Ovary (tissue), 9 donors: ENCODE data around the gene PFKFB1. TPM values are rescaled to one million over a fixed set of nuclear protein-coding genes. Genes with fewer than 3 reads are reported as not detected.

Experiments used
- DNase-seq, 5 donors: peaks; one replicate each; pipeline ENCODE4 v3.0.0-alpha.2; 2019 to 2020
- H3K27ac ChIP-seq, 2 donors: fragments of 200-600 bp; one replicate each; pipeline versions ENCODE4 v1.5.1 to v1.8.0; 2019 to 2022
- H3K27me3 ChIP-seq: fragments of 200-600 bp; one replicate; pipeline ENCODE4 v1.8.0; 2022
- H3K36me3 ChIP-seq: fragments of 200-600 bp; sonication (generic); one replicate; pipeline ENCODE4 v1.5.1; 2019
- H3K4me1 ChIP-seq: one replicate; pipeline ENCODE4 v1.8.1; 2013; ENCODE audit warnings: mild to moderate bottlenecking, moderate library complexity; ENCODE audit not compliant: insufficient read depth
- H3K4me3 ChIP-seq: fragments of 200-600 bp; sonication (generic); one replicate; pipeline ENCODE4 v1.5.1; 2017
- H3K9me3 ChIP-seq, 2 donors: fragments of 200-600 bp in 1 of 2; sonication (generic) in 1 of 2; one replicate each; pipeline versions ENCODE4 v1.5.1 to v1.8.1; 2013 to 2019; ENCODE audit warnings: mild to moderate bottlenecking in 1 of 2, moderate library complexity in 1 of 2
- EP300 ChIP-seq: sonication (generic); formaldehyde crosslinking; IDR thresholded peaks from one replicate; pipeline ENCODE4 v1.6.1; 2017; ENCODE audit warnings: antibody characterized with exemption
- POLR2A ChIP-seq: fragments of 450-650 bp; IDR thresholded peaks from one replicate; pipeline ENCODE4 v1.6.1; 2017; ENCODE audit warnings: antibody characterized with exemption, mild to moderate bottlenecking, moderate library complexity
- WGBS, 3 donors: extraction: QIAGEN DNeasy Blood & Tissue Kit in 1 of 3; methylation state at CpG; one replicate each; pipeline versions ENCODE4 v1.1.5 to v1.1.7; 2013 to 2017; 5-methylcytosine and 5-hydroxymethylcytosine counted together
- intact Hi-C, 4 donors: fragments of 100-400 bp; cut with DNase I; formaldehyde crosslinking; loops; one replicate each; pipeline versions ENCODE4 v1.11.0 to v1.15.1; 2022 to 2023
- polyA plus RNA-seq, 2 donors: library from polyadenylated mRNA; stranded (reverse); fragments of 200-250 nt in 1 of 2; fragments of 350-450 nt in 1 of 2; fragmentation: Illumina TruSeq in 1 of 2; extraction: RNeasy Lipid Tissue Mini Kit (QIAGEN cat#74804) in 1 of 2; gene quantifications; one replicate each; pipeline ENCODE4 v1.2.3, GENCODE V29; 2013 to 2014
- total RNA-seq, 7 donors: library from RNA; depleted of rRNA in 2 of 7; stranded (reverse); fragments of >200 nt in 2 of 7; fragmentation: NEBNext Ultra II Directional in 3 of 7; extraction: Animal tissue kit (Norgen Biotek cat#: 25700) in 3 of 7; gene quantifications; one replicate each; pipeline versions ENCODE4 v1.1.0 to v1.2.4, GENCODE V29; 2016 to 2023
- TF ChIP-seq, protein P1 (sequence below), 3 donors: fragments of 450-650 bp in 2 of 3; fragments of 200-600 bp in 1 of 3; IDR thresholded peaks; one replicate each; pipeline versions ENCODE4 v1.5.1 to v1.8.0; 2016 to 2022; ENCODE audit warnings: antibody characterized with exemption in 3 of 3, mild to moderate bottlenecking in 1 of 3
- donor health status: DM: no; HTN: no; CAD: no; lungs with moderate emphysema.
- donor health status: DM: no; HTN: no; CAD: no.
- donor health status: Bipolar disorder and iron deficiency.
- donor health status: DM: yes; HTN: yes; CAD: no.
- donor health status: DM: no; HTN: no; CAD: no.
- donor health status: DM: yes; HTN: yes; CAD: no.

The PFKFB1 gene
- total and polyA plus RNA-seq, 9 donors = 0.07 to 0.25 (median 0.23) TPM; not detected in 6

DNA sequence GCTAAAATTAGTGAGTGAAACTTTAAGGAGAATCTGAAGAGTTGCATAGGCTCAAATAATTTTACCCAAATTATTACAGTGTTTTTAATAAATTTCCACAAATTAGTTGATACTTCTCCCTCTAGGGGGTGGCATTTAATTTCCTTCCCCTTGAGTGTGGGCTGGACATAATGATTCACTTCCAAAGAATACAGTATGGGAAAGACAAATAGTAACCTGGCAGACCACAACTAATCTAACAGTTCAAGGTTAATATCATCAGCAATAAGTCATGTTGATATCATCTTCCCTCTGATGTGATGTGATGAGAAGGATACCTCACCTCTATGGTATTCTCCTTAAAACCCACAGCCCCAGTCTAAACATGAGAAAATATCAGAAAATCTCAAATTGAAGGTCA, 15.5 kb downstream of the PFKFB1 start:
- TF ChIP-seq EP300 (no peak), POLR2A (no peak)
- TF ChIP-seq, protein P1, sequence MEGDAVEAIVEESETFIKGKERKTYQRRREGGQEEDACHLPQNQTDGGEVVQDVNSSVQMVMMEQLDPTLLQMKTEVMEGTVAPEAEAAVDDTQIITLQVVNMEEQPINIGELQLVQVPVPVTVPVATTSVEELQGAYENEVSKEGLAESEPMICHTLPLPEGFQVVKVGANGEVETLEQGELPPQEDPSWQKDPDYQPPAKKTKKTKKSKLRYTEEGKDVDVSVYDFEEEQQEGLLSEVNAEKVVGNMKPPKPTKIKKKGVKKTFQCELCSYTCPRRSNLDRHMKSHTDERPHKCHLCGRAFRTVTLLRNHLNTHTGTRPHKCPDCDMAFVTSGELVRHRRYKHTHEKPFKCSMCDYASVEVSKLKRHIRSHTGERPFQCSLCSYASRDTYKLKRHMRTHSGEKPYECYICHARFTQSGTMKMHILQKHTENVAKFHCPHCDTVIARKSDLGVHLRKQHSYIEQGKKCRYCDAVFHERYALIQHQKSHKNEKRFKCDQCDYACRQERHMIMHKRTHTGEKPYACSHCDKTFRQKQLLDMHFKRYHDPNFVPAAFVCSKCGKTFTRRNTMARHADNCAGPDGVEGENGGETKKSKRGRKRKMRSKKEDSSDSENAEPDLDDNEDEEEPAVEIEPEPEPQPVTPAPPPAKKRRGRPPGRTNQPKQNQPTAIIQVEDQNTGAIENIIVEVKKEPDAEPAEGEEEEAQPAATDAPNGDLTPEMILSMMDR (IDR thresholded peaks at IDR 0.05) = no peak
- DNase-seq = no peak
- H3K27ac ChIP-seq = no peak overlapping the region
- intact Hi-C loops = loop anchor here in 1 of 4 donors (10.0 kb wide), 1 partner anchor 1276 kb away; no protein-coding TSS in a partner anchor
- H3K9me3 ChIP-seq = no peaks in the 10 kb centered on the region
- no peaks in the 10 kb centered on the region for H3K4me1 ChIP-seq
- H3K27me3 ChIP-seq = no peaks in the 10 kb centered on the region
- H3K36me3 ChIP-seq = no peaks in the 10 kb centered on the region
- H3K4me3 ChIP-seq = no peak overlapping the region

DNA sequence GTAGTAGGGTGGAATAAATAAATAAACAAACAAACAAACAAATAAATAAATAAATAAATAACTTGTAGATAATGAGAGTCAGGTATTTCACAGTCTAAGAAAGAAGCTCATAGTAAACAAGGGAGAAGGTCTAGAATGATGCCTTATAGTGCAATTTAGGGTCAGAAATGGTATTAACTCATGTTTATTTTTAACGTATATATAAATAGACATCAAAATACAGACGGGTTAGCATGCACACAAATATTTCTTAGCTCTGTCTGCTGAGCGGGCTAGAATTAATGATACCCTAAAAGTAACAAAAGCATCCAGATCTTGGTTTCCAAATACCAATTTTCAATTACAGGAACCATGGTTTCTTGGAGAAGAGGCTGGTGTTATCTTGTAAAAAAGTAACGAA, 16.6 kb downstream of the PFKFB1 start:
- TF ChIP-seq, protein P1 (IDR thresholded peaks at IDR 0.05) = no peak
- no peak for TF ChIP-seq POLR2A
- no peak for TF ChIP-seq EP300
- Histone ChIP-seq H3K9me3 (no peaks in the 10 kb centered on the region), H3K36me3 (no peaks in the 10 kb centered on the region), H3K27me3 (no peaks in the 10 kb centered on the region), H3K27ac (no peak overlapping the region), H3K4me1 (no peaks in the 10 kb centered on the region), H3K4me3 (no peak overlapping the region)
- 59 to 63% (median 63%) methylated on average over 4 of the region's 4 CpGs for WGBS, 3 donors
- intact Hi-C loops = loop anchor here in 1 of 4 donors (10.0 kb wide), 1 partner anchor 1277 kb away; no protein-coding TSS in a partner anchor
- DNase-seq = no peak

DNA sequence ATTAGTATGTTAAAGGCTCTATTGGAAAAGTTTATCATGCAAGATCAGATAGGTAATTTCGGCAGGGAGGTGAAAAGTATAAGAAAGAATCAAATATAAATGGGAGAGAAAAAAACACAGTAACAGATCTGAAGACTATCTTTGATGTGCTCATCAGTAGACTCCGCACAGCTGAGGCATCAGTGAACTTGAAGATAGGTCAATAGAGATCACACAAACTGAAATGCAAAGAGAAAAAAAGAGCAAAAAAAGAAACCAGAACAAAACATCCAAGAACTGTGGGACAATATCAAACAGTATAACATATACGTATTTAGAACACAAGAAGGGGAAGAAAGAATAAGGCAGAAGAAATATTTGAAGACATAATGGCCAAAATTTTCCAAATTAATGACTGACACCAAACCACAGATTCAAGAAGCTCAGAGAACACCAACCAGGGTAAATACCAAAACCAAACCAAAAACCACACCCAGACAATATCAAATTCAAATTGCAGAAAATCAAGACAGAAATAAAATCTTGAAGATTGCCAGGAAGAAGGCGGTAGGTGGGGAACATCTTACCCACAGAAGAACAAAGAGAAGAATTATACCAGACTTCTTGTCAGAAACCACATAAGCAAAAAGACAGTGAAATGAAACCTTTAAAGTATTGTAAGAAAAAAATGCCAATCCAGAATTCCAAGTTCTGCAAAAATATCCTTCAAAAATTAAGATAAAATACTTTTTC, 29.1 kb downstream of the PFKFB1 start:
- Histone ChIP-seq H3K27ac (no peak overlapping the region), H3K27me3 (no peaks in the 10 kb centered on the region), H3K9me3 (no peaks in the 10 kb centered on the region), H3K36me3 (no peaks in the 10 kb centered on the region), H3K4me1 (no peaks in the 10 kb centered on the region), H3K4me3 (no peak overlapping the region)
- 65 to 81% (median 72%) methylated on average over 4 of the region's 4 CpGs for WGBS, 3 donors
- DNase-seq = no peak
- intact Hi-C loops = no loop called here
- TF ChIP-seq, protein P1 (IDR thresholded peaks at IDR 0.05) = no peak
- TF ChIP-seq POLR2A (no peak), EP300 (no peak)

DNA sequence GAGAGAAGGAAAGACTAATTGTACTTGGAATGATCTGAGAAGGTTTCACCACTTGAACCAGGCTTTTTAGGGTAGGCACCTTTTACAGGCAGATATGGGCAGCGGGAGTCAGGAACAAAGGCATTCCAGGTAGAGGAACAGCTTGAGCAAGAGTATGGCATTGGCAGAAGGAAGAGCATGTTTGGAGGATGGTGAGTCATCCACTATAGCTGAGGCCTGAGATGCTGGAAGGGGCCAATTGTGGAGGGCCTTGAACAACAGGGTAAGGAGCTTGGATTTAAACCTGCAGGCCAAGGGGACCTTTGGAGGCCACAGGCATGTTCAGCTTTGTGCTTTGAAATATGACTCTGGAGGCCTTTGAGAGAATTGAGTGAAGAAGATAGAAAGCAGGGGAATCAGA, 32.2 kb downstream of the PFKFB1 start:
- TF ChIP-seq, protein P1 (IDR thresholded peaks at IDR 0.05) = no peak
- H3K9me3 ChIP-seq = no peaks in the 10 kb centered on the region
- DNase-seq = no peak
- no peaks in the 10 kb centered on the region for H3K4me1 ChIP-seq
- H3K27ac ChIP-seq = no peak overlapping the region
- WGBS, 3 donors = 74 to 77% (median 77%) methylated on average over 1 of the region's 1 CpG
- intact Hi-C loops = no loop called here
- no peak overlapping the region for H3K4me3 ChIP-seq
- H3K36me3 ChIP-seq = no peaks in the 10 kb centered on the region
- no peaks in the 10 kb centered on the region for H3K27me3 ChIP-seq
